CD4-positive, CD25-positive, alpha-beta regulatory T cell (primary cell): Measurements from ENCODE around the gene CWC15. TPM values are rescaled to one million over a fixed set of nuclear protein-coding genes. Genes with fewer than 3 reads are reported as not detected.
A peak's percentile ranks its signal among the peaks of the same experiment; 100 is the strongest.

ENCODE experiments used
- ATAC-seq, 2 donors: fragments of 150-1000 bp; cut with Tn5 transposase; one replicate each; pipeline ENCODE4 v1.10.0; 2021; ENCODE audit warnings: low read depth in 2 of 2, moderate number of reproducible peaks in 2 of 2, moderate library complexity in 1 of 2
- DNase-seq, 3 donors: peaks; one replicate each; pipeline versions ENCODE4 v3.0.0 to v3.0.0-alpha.2; 2012 to 2022; ENCODE audit warnings: mixed read lengths in 1 of 3
- H3K27ac ChIP-seq: one replicate; pipeline ENCODE4 v1.7.0; 2013; ENCODE audit warnings: mild to moderate bottlenecking, low read length; ENCODE audit not compliant: insufficient read depth, poor library complexity, severe bottlenecking
- H3K27me3 ChIP-seq: one replicate; pipeline ENCODE4 v1.7.0; 2013; ENCODE audit warnings: low read length; ENCODE audit not compliant: control insufficient read depth, insufficient read depth
- H3K36me3 ChIP-seq: one replicate; pipeline ENCODE4 v1.7.0; 2013; ENCODE audit warnings: mild to moderate bottlenecking, low read length, moderate library complexity; ENCODE audit not compliant: control insufficient read depth, insufficient read depth
- H3K4me1 ChIP-seq: 2 replicates; pipeline ENCODE4 v1.7.0; 2013; ENCODE audit warnings: mild to moderate bottlenecking, low read length; ENCODE audit not compliant: insufficient read depth, control insufficient read depth, poor library complexity, severe bottlenecking
- H3K4me3 ChIP-seq: one replicate; pipeline ENCODE4 v1.7.0; 2013; ENCODE audit warnings: low read depth, mild to moderate bottlenecking, low read length, moderate library complexity
- H3K9me3 ChIP-seq, 2 experiments: 1 replicate in 1 of 2; 2 replicates in 1 of 2; pipeline ENCODE4 v1.7.0; 2013; ENCODE audit warnings: low read length in 2 of 2, mild to moderate bottlenecking in 1 of 2, moderate library complexity in 1 of 2; ENCODE audit not compliant: control insufficient read depth in 2 of 2
- H3K27ac Mint-ChIP-seq, 3 donors: one replicate each; pipeline ENCODE4 v1.8.0; 2020 to 2022; ENCODE audit warnings: mild to moderate bottlenecking in 3 of 3, mixed read lengths in 3 of 3, moderate library complexity in 2 of 3
- H3K27me3 Mint-ChIP-seq: one replicate; pipeline ENCODE4 v1.8.0; 2022; ENCODE audit warnings: mild to moderate bottlenecking, mixed read lengths
- H3K36me3 Mint-ChIP-seq: one replicate; pipeline ENCODE4 v1.8.0; 2020; ENCODE audit warnings: mixed read lengths
- H3K4me1 Mint-ChIP-seq, 4 donors: one replicate each; pipeline ENCODE4 v1.8.0; 2020 to 2022; ENCODE audit warnings: mixed read lengths in 4 of 4, mild to moderate bottlenecking in 1 of 4
- H3K4me3 Mint-ChIP-seq, 4 donors: one replicate each; pipeline ENCODE4 v1.8.0; 2020 to 2022; ENCODE audit warnings: mild to moderate bottlenecking in 4 of 4, mixed read lengths in 4 of 4, moderate library complexity in 3 of 4
- H3K9me3 Mint-ChIP-seq, 7 donors: one replicate each; pipeline ENCODE4 v1.8.0; 2020 to 2022; ENCODE audit warnings: mixed read lengths in 7 of 7, mild to moderate bottlenecking in 3 of 7, moderate library complexity in 2 of 7
- polyA plus RNA-seq, 4 donors: library from polyadenylated mRNA; unstranded; fragments of 300-500 nt; fragmentation: Illumina TruSeq; gene quantifications; one replicate each; pipeline ENCODE4 v1.2.3, GENCODE V29; 2021
- total RNA-seq: library from RNA; stranded (reverse); gene quantifications from one replicate; pipeline ENCODE4 v1.2.3, GENCODE V29; 2022

CWC15 gene
- total and polyA plus RNA-seq, 5 donors from 2014 or later: 65.8 to 94.1 (median 80.7) TPM

DNA sequence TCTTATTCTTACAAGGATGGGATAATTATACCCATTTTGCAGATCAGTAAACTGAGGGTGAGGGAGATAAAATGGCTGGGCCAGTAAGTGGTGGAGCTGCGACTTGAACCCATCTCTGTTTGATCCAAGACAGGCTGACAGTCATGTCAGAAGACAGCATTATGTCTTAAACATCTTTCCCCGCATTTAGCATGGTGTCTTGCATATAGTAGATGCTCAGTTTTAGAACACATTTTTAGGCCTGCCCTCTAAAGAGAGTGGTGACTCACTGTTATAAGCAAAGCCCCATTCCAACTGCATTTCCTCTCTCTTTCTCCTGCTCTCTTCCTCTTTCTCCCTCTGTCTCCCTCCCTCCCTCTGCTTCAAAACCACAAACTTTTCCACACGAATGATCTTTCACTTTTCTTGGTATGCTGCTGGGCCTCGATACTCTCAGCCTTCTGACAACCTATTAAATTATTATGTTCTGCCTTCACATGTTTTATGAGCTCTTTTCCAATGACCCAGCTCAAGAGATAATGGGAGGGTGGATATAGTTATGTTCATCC, 25.2 kb downstream of the CWC15 start:
- no peaks in the 10 kb centered on the region for H3K36me3 ChIP-seq
- Mint-ChIP-seq H3K9me3 (peaks cover 0 to 5% (median 0%) of the 10 kb centered on the region in 7 donors), H3K36me3 (no peaks in the 10 kb centered on the region), H3K4me1 (no peaks in the 10 kb centered on the region), H3K27ac (no peak overlapping the region), H3K27me3 (peaks cover 11% of the 10 kb centered on the region), H3K4me3 (no peak overlapping the region)
- H3K9me3 ChIP-seq: no peaks in the 10 kb centered on the region
- no peak overlapping the region for H3K4me3 ChIP-seq
- no peaks in the 10 kb centered on the region for H3K4me1 ChIP-seq
- DNase-seq (no peak), ATAC-seq (no peak)
- no peak overlapping the region for H3K27ac ChIP-seq
- H3K27me3 ChIP-seq: no peaks in the 10 kb centered on the region

DNA sequence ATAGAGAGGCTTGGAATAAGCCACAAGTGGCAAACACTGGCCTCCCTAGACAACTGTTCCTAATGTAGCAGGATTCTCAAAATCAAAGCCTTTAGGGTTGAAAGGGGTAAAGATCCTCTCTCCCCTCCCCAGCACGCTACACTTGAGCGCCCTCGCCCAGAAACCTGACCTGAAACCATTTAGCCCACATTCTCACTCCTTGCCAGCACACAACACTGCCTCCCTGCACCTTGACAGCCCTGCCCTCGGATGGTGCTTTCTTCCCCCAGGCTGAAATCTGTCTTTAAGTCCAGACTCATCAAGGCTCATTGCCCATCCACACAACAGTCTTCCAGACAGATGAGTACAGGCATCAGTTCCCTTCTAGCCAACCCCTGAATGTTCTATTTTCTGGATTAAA, 26.5 kb downstream of the CWC15 start:
- DNase-seq: no peak

DNA sequence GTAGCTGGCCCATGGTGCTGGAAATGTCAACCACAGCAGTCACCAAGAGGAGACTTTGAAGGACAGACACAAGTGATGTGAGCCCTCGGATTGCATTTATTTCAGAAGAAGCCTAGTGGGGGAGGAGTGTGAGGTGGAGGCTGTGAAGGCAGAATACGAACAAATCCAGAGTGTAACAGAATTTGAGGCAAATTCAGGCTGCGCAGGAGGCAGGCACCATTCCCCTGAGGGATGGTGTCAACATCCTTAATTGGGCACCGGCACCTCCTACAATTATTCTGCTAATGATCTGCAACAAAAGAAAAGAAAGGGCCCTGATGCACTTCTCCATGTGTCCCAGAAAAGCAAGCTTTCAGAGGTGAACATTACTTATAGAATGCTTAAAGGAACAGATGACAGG, 32.2 kb downstream of the CWC15 start:
- Mint-ChIP-seq H3K4me1 (peaks cover 0 to 6% (median 2%) of the 10 kb centered on the region in 4 donors), H3K9me3 (peaks cover 0 to 2% (median 0%) of the 10 kb centered on the region in 7 donors), H3K27ac (no peak overlapping the region), H3K4me3 (no peak overlapping the region), H3K27me3 (peaks cover under 1% of the 10 kb centered on the region), H3K36me3 (no peaks in the 10 kb centered on the region)
- Histone ChIP-seq H3K4me1 (no peaks in the 10 kb centered on the region), H3K4me3 (no peak overlapping the region), H3K27me3 (no peaks in the 10 kb centered on the region), H3K36me3 (no peaks in the 10 kb centered on the region), H3K9me3 (no peaks in the 10 kb centered on the region), H3K27ac (no peak overlapping the region)
- no peak for ATAC-seq
- no peak for DNase-seq

More for the DNA sequence above, 26.5 kb downstream of the CWC15 start:
- no peaks in the 10 kb centered on the region for H3K9me3 ChIP-seq
- H3K9me3 Mint-ChIP-seq: peaks cover 0 to 5% (median 0%) of the 10 kb centered on the region in 7 donors
- no peaks in the 10 kb centered on the region for H3K36me3 Mint-ChIP-seq
- H3K27me3 ChIP-seq: no peaks in the 10 kb centered on the region
- ATAC-seq: no peak
- no peak overlapping the region for H3K27ac ChIP-seq
- no peaks in the 10 kb centered on the region for H3K4me1 Mint-ChIP-seq
- H3K4me3 ChIP-seq: no peak overlapping the region
- peaks cover 11% of the 10 kb centered on the region for H3K27me3 Mint-ChIP-seq
- no peak overlapping the region for H3K4me3 Mint-ChIP-seq
- no peak overlapping the region for H3K27ac Mint-ChIP-seq
- no peaks in the 10 kb centered on the region for H3K4me1 ChIP-seq
- no peaks in the 10 kb centered on the region for H3K36me3 ChIP-seq

DNA sequence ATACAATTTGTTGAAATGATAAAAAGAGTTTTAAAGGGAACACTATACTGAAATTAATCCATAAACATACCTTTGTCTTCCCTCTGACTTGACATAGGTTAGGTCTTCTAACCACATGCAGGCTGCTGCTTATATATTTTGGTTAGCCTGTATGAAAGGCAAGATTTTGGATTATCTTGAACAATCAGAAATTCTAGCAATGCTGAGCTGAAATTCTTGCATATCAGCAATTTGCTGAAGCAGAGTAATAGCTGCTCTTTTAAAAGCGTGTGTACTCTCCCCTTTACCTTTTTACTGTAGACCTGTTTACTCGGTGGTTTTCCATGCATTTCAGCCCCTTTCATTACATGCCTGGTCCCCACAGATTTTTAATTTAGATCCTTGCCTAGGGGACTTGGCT, 34.0 kb downstream of the CWC15 start:
- DNase-seq (no peak), ATAC-seq (no peak)
- H3K9me3 Mint-ChIP-seq: peaks cover 0 to 2% (median 0%) of the 10 kb centered on the region in 7 donors
- no peak overlapping the region for H3K4me3 ChIP-seq
- H3K27me3 Mint-ChIP-seq: no peaks in the 10 kb centered on the region
- H3K4me1 ChIP-seq: peaks cover 11% of the 10 kb centered on the region
- no peak overlapping the region for H3K27ac Mint-ChIP-seq
- H3K36me3 Mint-ChIP-seq: no peaks in the 10 kb centered on the region
- peaks cover 12 to 18% (median 16%) of the 10 kb centered on the region in 4 donors for H3K4me1 Mint-ChIP-seq
- H3K36me3 ChIP-seq: no peaks in the 10 kb centered on the region
- no peaks in the 10 kb centered on the region for H3K9me3 ChIP-seq
- H3K27ac ChIP-seq: no peak overlapping the region
- H3K27me3 ChIP-seq: no peaks in the 10 kb centered on the region
- no peak overlapping the region for H3K4me3 Mint-ChIP-seq

DNA sequence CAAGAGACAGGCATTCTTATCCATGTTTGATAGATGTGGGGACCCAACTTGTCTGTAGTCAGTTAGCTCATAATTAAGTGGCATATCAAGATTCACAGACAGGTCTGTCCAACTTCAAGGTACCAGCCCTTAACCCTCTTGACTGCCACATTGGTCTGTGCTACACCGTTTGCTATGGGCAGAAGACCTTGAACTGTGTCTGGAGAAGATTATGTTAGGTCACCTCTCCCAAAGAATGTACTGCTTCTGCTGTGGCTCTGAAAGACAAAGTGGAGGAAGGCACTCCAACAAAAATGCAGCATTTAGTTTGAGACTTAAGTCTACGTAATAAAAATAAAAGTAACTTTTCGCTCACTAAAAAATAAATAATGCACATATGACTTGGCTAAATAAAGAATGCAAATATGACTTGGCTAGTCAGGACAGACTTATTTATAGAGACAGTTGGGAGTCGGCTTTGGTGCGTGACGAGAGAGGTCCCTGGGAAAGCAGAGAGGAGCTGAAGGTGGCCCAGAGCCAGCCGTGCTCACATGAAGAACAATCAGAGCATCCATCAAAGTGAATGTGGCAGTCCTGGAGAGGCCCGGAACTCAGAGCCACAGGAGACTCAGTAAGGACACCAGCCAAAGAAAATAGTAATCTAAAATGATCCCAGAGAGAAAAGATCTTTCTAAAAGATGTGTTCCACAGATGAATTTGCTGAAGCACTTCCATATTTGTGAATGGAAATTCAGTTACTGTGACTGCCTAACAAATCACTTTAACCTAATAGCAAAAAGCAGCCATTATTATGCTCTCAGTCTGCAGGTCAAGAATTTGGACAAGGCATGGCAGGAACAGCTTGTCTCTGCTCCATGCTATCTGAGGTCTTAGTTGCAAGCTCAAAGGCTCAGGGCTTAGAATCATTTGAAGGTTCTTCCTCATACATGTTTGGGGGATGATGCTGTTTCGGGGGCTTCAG, 35.0 kb downstream of the CWC15 start:
- peaks cover 0 to 2% (median 0%) of the 10 kb centered on the region in 7 donors for H3K9me3 Mint-ChIP-seq
- no peaks in the 10 kb centered on the region for H3K27me3 ChIP-seq
- H3K36me3 ChIP-seq: no peaks in the 10 kb centered on the region
- no peak overlapping the region for H3K4me3 ChIP-seq
- H3K27me3 Mint-ChIP-seq: no peaks in the 10 kb centered on the region
- no peaks in the 10 kb centered on the region for H3K9me3 ChIP-seq
- peaks cover 18 to 28% (median 26%) of the 10 kb centered on the region in 4 donors for H3K4me1 Mint-ChIP-seq
- no peak overlapping the region for H3K27ac ChIP-seq
- no peak overlapping the region for H3K4me3 Mint-ChIP-seq
- H3K36me3 Mint-ChIP-seq: no peaks in the 10 kb centered on the region
- ATAC-seq (no peak), DNase-seq (no peak)
- peak overlapping the region in 1 of 3 donors; percentile 14 for H3K27ac Mint-ChIP-seq
- H3K4me1 ChIP-seq: peaks cover 21% of the 10 kb centered on the region

DNA sequence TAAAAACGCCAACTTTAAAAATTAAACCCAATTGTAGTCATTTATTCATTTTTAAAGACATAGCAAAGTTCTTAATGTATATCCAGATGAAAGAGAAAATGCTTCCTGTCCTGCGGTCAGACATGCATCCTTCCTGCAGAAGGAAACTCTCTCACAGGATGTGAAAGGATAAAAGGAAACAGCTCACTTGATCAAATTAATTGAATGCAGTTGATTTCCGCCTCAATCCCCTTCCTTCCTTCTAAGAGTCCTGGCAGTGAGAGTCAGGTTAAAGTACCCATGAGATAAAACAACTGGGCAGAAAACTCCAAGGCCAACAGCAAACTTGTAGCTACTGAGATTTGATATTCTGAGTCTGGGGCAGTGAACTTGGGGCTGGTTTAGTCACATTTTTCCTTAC, 38.5 kb downstream of the CWC15 start:
- peak overlapping the region; percentile 45 to 88 (median 66) for H3K27ac Mint-ChIP-seq
- H3K9me3 Mint-ChIP-seq: peaks cover 0 to 4% (median 0%) of the 10 kb centered on the region in 7 donors
- no peaks in the 10 kb centered on the region for H3K27me3 Mint-ChIP-seq
- ATAC-seq: peak; percentile 31 to 37
- no peak overlapping the region for H3K27ac ChIP-seq
- H3K36me3 Mint-ChIP-seq: no peaks in the 10 kb centered on the region
- H3K4me1 ChIP-seq: peaks cover 25% of the 10 kb centered on the region
- H3K9me3 ChIP-seq: no peaks in the 10 kb centered on the region
- peaks cover 18 to 40% (median 32%) of the 10 kb centered on the region in 4 donors for H3K4me1 Mint-ChIP-seq
- no peaks in the 10 kb centered on the region for H3K36me3 ChIP-seq
- H3K4me3 Mint-ChIP-seq: peak overlapping the region in 3 of 4 donors; percentile 70 to 72 (median 71)
- no peaks in the 10 kb centered on the region for H3K27me3 ChIP-seq
- peak in 2 of 3 donors; percentile 30 to 63 for DNase-seq
- peak overlapping the region; percentile 29 for H3K4me3 ChIP-seq

DNA sequence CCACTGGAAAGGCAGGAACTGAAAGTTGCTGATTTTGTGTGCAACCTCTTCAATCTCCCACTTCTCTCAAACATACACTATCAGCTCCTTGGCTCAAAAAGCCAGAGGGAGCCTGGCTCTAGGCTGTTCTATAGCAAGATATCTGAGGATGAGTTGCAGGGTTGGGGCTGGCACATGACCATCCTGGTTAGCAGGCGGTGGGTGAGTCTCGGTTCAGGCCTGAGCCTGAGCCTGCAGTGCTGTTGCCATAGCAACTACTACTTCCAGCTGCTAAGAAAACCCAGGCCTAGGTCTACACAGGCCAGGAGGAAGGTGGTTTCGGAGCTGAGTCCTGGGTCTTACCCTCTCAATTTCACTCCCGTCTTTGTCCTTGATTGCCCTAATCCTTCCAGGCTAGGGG, 39.0 kb downstream of the CWC15 start:
- Histone ChIP-seq H3K36me3 (no peaks in the 10 kb centered on the region), H3K27me3 (no peaks in the 10 kb centered on the region), H3K4me1 (peaks cover 25% of the 10 kb centered on the region), H3K9me3 (no peaks in the 10 kb centered on the region), H3K27ac (no peak overlapping the region), H3K4me3 (peak overlapping the region; percentile 29)
- DNase-seq (peak in 1 of 3 donors; percentile 7), ATAC-seq (no peak)
- Mint-ChIP-seq H3K27ac (peak overlapping the region; percentile 45 to 88 (median 66)), H3K4me3 (peak overlapping the region in 3 of 4 donors; percentile 70 to 72 (median 71)), H3K4me1 (peaks cover 18 to 40% (median 32%) of the 10 kb centered on the region in 4 donors), H3K36me3 (no peaks in the 10 kb centered on the region), H3K27me3 (no peaks in the 10 kb centered on the region), H3K9me3 (peaks cover 0 to 4% (median 0%) of the 10 kb centered on the region in 7 donors)
